Hepatocyte (in vitro differentiated cells): Measurements from ENCODE around the gene CYTH1. TPM values are rescaled to one million over a fixed set of nuclear protein-coding genes. Genes with fewer than 3 reads are reported as not detected.

Source experiments
- DNase-seq: peaks from one replicate; pipeline ENCODE4 v3.0.0-alpha.2; 2016; ENCODE audit warnings: low spot score
- H2AFZ ChIP-seq: fragments of 200-600 bp; sonication (generic); 2 replicates; pipeline ENCODE4 v1.6.0; 2016; ENCODE audit warnings: antibody characterized with exemption, mild to moderate bottlenecking
- H3K27ac ChIP-seq: fragments of 200-600 bp; sonication (generic); 2 replicates; pipeline ENCODE4 v1.5.1; 2016; ENCODE audit warnings: mild to moderate bottlenecking
- H3K27me3 ChIP-seq: fragments of 200-600 bp; sonication (generic); 2 replicates; pipeline ENCODE4 v1.6.1; 2016
- H3K36me3 ChIP-seq: fragments of 200-600 bp; sonication (generic); replicated peaks from 2 replicates; pipeline ENCODE4 v1.5.1; 2016; ENCODE audit warnings: low read depth; ENCODE audit not compliant: insufficient read depth
- H3K4me1 ChIP-seq: fragments of 200-600 bp; sonication (generic); 2 replicates; pipeline ENCODE4 v1.5.1; 2016; ENCODE audit warnings: mild to moderate bottlenecking, moderate library complexity; ENCODE audit not compliant: insufficient read depth
- H3K4me2 ChIP-seq: fragments of 200-600 bp; sonication (generic); 2 replicates; pipeline ENCODE4 v1.6.0; 2016
- H3K4me3 ChIP-seq: fragments of 200-600 bp; sonication (generic); 2 replicates; pipeline ENCODE4 v1.5.1; 2016; ENCODE audit warnings: mild to moderate bottlenecking
- H3K79me2 ChIP-seq: fragments of 200-600 bp; sonication (generic); 2 replicates; pipeline ENCODE4 v1.6.0; 2017; ENCODE audit warnings: mild to moderate bottlenecking
- H3K9me2 ChIP-seq: fragments of 200-600 bp; sonication (generic); replicated peaks from 2 replicates; pipeline ENCODE4 v1.6.0; 2017; ENCODE audit warnings: mild to moderate bottlenecking; ENCODE audit not compliant: insufficient read depth
- H3K9me3 ChIP-seq: fragments of 200-600 bp; sonication (generic); 2 replicates; pipeline ENCODE4 v1.5.1; 2016; ENCODE audit warnings: low read depth, mild to moderate bottlenecking
- H4K20me1 ChIP-seq: fragments of 200-600 bp; sonication (generic); 2 replicates; pipeline ENCODE4 v1.6.0; 2016; ENCODE audit warnings: mild to moderate bottlenecking; ENCODE audit not compliant: insufficient read depth, poor library complexity, severe bottlenecking
- EZH2 ChIP-seq: fragments of 200-600 bp; sonication (generic); IDR thresholded peaks from 2 replicates; pipeline ENCODE4 v1.6.1; 2016; ENCODE audit warnings: antibody characterized with exemption, mild to moderate bottlenecking, borderline replicate concordance
- EZH2phosphoT487 ChIP-seq: fragments of 200-600 bp; sonication (generic); IDR thresholded peaks from one replicate; pipeline ENCODE4 v1.6.1; 2018; ENCODE audit warnings: antibody characterized with exemption, mild to moderate bottlenecking, low read depth, moderate library complexity; ENCODE audit not compliant: unreplicated experiment, severe bottlenecking
- WGBS: methylation state at CpG from one replicate; pipeline ENCODE4 v1.1.6; 2016; ENCODE audit warnings: low lambda C conversion rate; ENCODE audit errors: missing lambda C conversion rate; 5-methylcytosine and 5-hydroxymethylcytosine counted together
- polyA plus RNA-seq: library from polyadenylated mRNA; unstranded; fragments of >200 nt; fragmentation: Nextera tagmentation; extraction: Ambion mirVana; gene quantifications from 2 replicates; pipeline ENCODE4 v1.2.1, GENCODE V29; 2016
- total RNA-seq: library from RNA; depleted of rRNA; stranded (reverse); fragments of >200 nt; gene quantifications from 2 replicates; pipeline ENCODE4 v1.2.3, GENCODE V29; 2014
- TF ChIP-seq, protein P1 (sequence below): fragments of 200-600 bp; sonication (generic); IDR thresholded peaks from 2 replicates; pipeline ENCODE4 v1.5.1; 2016; ENCODE audit warnings: antibody characterized with exemption, mild to moderate bottlenecking; ENCODE audit not compliant: poor library complexity

The CYTH1 gene
- total and polyA plus RNA-seq, 2 experiments from 2014 or later = 38.5 to 44.4 TPM

DNA sequence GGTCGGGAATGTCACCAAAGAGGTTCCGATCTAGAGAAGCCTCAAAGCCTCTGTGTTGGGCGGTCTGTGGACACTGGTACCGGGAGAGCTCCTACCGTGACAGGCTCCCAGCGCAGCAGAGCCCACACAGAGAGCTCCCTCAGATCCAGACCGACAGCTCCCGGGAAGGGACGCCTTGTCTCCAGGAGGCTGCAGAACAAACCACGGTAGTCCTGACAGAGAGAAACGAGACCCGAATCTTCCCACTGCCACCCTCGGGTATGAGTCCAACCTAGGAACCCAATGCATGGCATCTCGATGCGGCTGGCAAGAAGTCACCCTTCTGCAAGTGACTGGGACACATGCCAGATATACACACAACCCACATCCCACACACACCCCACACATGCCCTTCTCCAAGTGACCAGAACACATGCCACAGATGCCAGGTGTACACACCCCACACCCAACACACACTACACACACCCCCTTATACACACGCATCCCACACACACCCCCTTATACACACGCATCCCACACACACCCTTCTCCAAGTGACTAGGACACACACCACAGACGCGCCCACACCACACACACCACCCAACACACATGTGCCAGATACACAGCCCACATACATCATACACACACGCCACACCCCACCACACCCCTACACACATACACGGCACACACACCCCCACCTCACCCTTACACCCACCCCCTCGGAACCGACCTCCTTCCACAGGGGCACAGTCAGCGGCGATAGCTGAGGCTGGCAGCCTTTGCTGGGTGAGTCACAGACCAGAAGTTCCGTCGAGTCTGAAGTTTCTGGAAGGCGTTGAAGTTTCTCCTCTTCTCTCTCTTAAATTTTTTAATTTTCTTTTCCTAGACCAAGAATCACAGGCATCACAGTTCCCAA, 15.9 kb upstream of the CYTH1 start:
- no peak for DNase-seq
- H3K36me3 ChIP-seq = no peaks in the 10 kb centered on the region
- H3K79me2 ChIP-seq = no peaks in the 10 kb centered on the region
- no peaks in the 10 kb centered on the region for H3K27me3 ChIP-seq
- no peaks in the 10 kb centered on the region for H3K9me2 ChIP-seq
- H2AFZ ChIP-seq = no peak overlapping the region
- H3K9me3 ChIP-seq = no peaks in the 10 kb centered on the region
- H4K20me1 ChIP-seq = no peaks in the 10 kb centered on the region
- H3K27ac ChIP-seq = no peak overlapping the region
- no peak for TF ChIP-seq EZH2
- TF ChIP-seq, protein P1, sequence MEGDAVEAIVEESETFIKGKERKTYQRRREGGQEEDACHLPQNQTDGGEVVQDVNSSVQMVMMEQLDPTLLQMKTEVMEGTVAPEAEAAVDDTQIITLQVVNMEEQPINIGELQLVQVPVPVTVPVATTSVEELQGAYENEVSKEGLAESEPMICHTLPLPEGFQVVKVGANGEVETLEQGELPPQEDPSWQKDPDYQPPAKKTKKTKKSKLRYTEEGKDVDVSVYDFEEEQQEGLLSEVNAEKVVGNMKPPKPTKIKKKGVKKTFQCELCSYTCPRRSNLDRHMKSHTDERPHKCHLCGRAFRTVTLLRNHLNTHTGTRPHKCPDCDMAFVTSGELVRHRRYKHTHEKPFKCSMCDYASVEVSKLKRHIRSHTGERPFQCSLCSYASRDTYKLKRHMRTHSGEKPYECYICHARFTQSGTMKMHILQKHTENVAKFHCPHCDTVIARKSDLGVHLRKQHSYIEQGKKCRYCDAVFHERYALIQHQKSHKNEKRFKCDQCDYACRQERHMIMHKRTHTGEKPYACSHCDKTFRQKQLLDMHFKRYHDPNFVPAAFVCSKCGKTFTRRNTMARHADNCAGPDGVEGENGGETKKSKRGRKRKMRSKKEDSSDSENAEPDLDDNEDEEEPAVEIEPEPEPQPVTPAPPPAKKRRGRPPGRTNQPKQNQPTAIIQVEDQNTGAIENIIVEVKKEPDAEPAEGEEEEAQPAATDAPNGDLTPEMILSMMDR = no peak
- TF ChIP-seq EZH2phosphoT487 = no peak
- no peaks in the 10 kb centered on the region for H3K4me1 ChIP-seq
- WGBS = 97% methylated on average over 25 of the region's 28 CpGs
- H3K4me2 ChIP-seq = no peak overlapping the region
- H3K4me3 ChIP-seq = no peak overlapping the region

DNA sequence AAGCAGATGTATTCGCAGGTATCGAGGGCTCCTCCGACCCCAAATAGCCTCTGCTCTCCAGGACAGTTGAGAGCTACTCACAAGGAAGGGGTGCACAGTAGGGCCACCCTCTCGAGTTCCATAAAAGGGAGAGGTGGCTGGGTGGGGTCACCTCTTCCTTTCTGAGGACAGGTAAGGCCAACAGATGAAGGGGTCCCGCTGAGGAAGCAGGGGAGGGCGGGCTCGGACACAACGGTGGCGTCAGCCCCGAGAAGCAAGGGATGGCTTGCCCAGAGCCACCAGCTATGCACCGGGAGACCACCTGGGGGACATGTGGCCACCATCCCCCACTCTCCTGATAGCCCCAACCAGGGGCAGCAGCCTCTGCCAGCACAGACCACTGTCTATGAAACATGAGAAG, 15.1 kb upstream of the CYTH1 start:
- WGBS = 94% methylated on average over 11 of the region's 11 CpGs
- no peak for DNase-seq
- no peak overlapping the region for H3K4me3 ChIP-seq

DNA sequence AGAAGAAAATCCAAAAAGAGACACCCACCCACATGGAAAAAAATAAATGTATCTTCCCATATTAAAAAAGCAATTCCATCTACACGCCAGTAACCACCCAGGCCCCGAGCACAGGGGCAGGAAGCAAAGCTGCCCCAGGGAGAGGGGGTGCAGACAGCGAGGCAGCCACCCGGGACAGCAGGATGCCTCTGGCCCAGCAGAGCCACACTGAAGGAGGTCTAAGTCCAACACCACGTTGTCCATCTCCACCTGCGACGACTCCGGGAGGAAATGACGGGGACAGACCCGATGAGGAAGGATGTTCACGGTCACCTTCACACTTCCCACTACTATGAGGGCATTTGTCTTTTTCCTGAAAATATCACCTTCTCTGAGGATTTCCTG, 14.4 kb upstream of the CYTH1 start:
- Histone ChIP-seq H3K9me2 (no peaks in the 10 kb centered on the region), H3K9me3 (no peaks in the 10 kb centered on the region), H3K27me3 (no peaks in the 10 kb centered on the region), H4K20me1 (no peaks in the 10 kb centered on the region), H3K27ac (no peak overlapping the region), H3K36me3 (no peaks in the 10 kb centered on the region), H3K4me3 (no peak overlapping the region), H2AFZ (no peak overlapping the region), H3K79me2 (no peaks in the 10 kb centered on the region), H3K4me2 (no peak overlapping the region), H3K4me1 (peaks cover 9% of the 10 kb centered on the region)
- DNase-seq = no peak
- WGBS = 91% methylated on average over 11 of the region's 11 CpGs
- TF ChIP-seq, protein P1 = no peak
- TF ChIP-seq EZH2 (no peak), EZH2phosphoT487 (no peak)

More for the DNA sequence above, 15.1 kb upstream of the CYTH1 start:
- Histone ChIP-seq H3K4me1 (peaks cover 2% of the 10 kb centered on the region), H3K36me3 (no peaks in the 10 kb centered on the region), H3K27me3 (no peaks in the 10 kb centered on the region), H4K20me1 (no peaks in the 10 kb centered on the region), H3K9me3 (no peaks in the 10 kb centered on the region), H3K79me2 (no peaks in the 10 kb centered on the region), H3K27ac (no peak overlapping the region), H3K4me2 (no peak overlapping the region), H2AFZ (no peak overlapping the region), H3K9me2 (no peaks in the 10 kb centered on the region)
- TF ChIP-seq EZH2phosphoT487 = no peak
- TF ChIP-seq, protein P1 = no peak
- no peak for TF ChIP-seq EZH2
